HTR-8/SVneo (cell line): ENCODE data around the gene RAI2.

Experiments
- DNase-seq: peaks from one replicate; pipeline ENCODE4 v3.0.0; 2011; ENCODE audit warnings: low spot score, mixed read lengths; ENCODE audit not compliant: insufficient read length
- FAIRE-seq: peaks from 2 replicates; lab custom pipeline; 2011; peaks lifted over from hg19 to GRCh38; lab: Jason Lieb, UNC

Gene RAI2

GRCh38 chrX:17830211-17830610, 30.9 kb downstream of the RAI2 start:
- no peak for DNase-seq
- no peak for FAIRE-seq

- no peak for FAIRE-seq
These were observed 31.5 kb downstream of the RAI2 start for GRCh38 chrX:17829566-17829965.

GRCh38 chrX:17828171-17828570, 32.9 kb downstream of the RAI2 start:
- FAIRE-seq (no peak), DNase-seq (no peak)

More at GRCh38 chrX:17829566-17829965, 31.5 kb downstream of the RAI2 start:
- DNase-seq, result no peak

- DNase-seq, result no peak
- no peak for FAIRE-seq
These were observed 34.2 kb downstream of the RAI2 start for GRCh38 chrX:17826609-17827496.

GRCh38 chrX:17824980-17825379, 36.1 kb downstream of the RAI2 start:
- DNase-seq (no peak), FAIRE-seq (no peak)

GRCh38 chrX:17822351-17822750, 38.7 kb downstream of the RAI2 start:
- no peak for FAIRE-seq
- no peak for DNase-seq

- no peak for FAIRE-seq
- DNase-seq, result no peak
These were observed 41.0 kb downstream of the RAI2 start for GRCh38 chrX:17820100-17820499.

GRCh38 chrX:17818726-17819125, 42.4 kb downstream of the RAI2 start:
- no peak for DNase-seq
- FAIRE-seq, result no peak

GRCh38 chrX:17817251-17817650, 43.8 kb downstream of the RAI2 start:
- DNase-seq (no peak), FAIRE-seq (no peak)

GRCh38 chrX:17814557-17814956, 46.5 kb downstream of the RAI2 start:
- FAIRE-seq, result no peak
- no peak for DNase-seq

GRCh38 chrX:17814059-17814458, 47.0 kb downstream of the RAI2 start:
- no peak for DNase-seq
- FAIRE-seq, result no peak

- FAIRE-seq, result no peak
- no peak for DNase-seq
These were observed 47.8 kb downstream of the RAI2 start for GRCh38 chrX:17813277-17813676.

- DNase-seq, result no peak
- FAIRE-seq, result no peak
These were observed 48.3 kb downstream of the RAI2 start for GRCh38 chrX:17812763-17813162.

GRCh38 chrX:17809984-17810383, 51.1 kb downstream of the RAI2 start:
- no peak for FAIRE-seq
- no peak for DNase-seq

- no peak for FAIRE-seq
- DNase-seq, result no peak
These were observed 51.8 kb downstream of the RAI2 start for GRCh38 chrX:17809273-17809672.

- FAIRE-seq (no peak), DNase-seq (no peak)
These were observed 56.0 kb downstream of the RAI2 start for GRCh38 chrX:17805120-17805519.

- no peak for FAIRE-seq
These were observed 57.6 kb downstream of the RAI2 start for GRCh38 chrX:17803449-17803848.

GRCh38 chrX:17802756-17803155, 58.3 kb downstream of the RAI2 start:
- no peak for FAIRE-seq

More at GRCh38 chrX:17803449-17803848, 57.6 kb downstream of the RAI2 start:
- DNase-seq, result no peak

GRCh38 chrX:17801431-17801830, 59.7 kb downstream of the RAI2 start:
- no peak for FAIRE-seq
- no peak for DNase-seq

More at GRCh38 chrX:17802756-17803155, 58.3 kb downstream of the RAI2 start:
- no peak for DNase-seq

- DNase-seq, result no peak
- FAIRE-seq, result no peak
These were observed 62.2 kb downstream of the RAI2 start for GRCh38 chrX:17798921-17799320.

GRCh38 chrX:17792826-17793225, 68.3 kb downstream of the RAI2 start:
- DNase-seq, result no peak
- no peak for FAIRE-seq
